Naive thymus-derived CD8-positive, alpha-beta T cell (primary cell): ENCODE measurements around the gene PISD. TPM values are rescaled to one million over a fixed set of nuclear protein-coding genes. Genes with fewer than 3 reads are reported as not detected.

ENCODE experiments used
- ATAC-seq, 2 donors: fragments of 150-1000 bp; cut with Tn5 transposase in 1 of 2; sonication (Bioruptor Pico), chemical (Tn5 transposase) in 1 of 2; 1 replicate in 1 of 2; 2 replicates in 1 of 2; pipeline ENCODE4 v1.10.0; 2021; ENCODE audit warnings: mild to moderate bottlenecking in 2 of 2, moderate library complexity in 2 of 2
- POLR2A ChIA-PET: fragments of 350-600 bp; sonication (Branson Sonifier 250); formaldehyde crosslinking; loops from one replicate; lab custom pipeline; 2021; ENCODE audit warnings: antibody characterized with exemption; lab: Charles Lee
- DNase-seq, 10 donors: peaks; one replicate each; pipeline versions ENCODE4 v3.0.0 to v3.0.0-alpha.2; 2020 to 2022
- H3K27ac Mint-ChIP-seq, 10 donors: one replicate each; pipeline ENCODE4 v1.8.0; 2020 to 2022; ENCODE audit warnings: mild to moderate bottlenecking in 10 of 10, mixed read lengths in 10 of 10, moderate library complexity in 4 of 10, inconsistent platforms in 1 of 10
- H3K27me3 Mint-ChIP-seq, 5 donors: one replicate each; pipeline ENCODE4 v1.8.0; 2021 to 2022; ENCODE audit warnings: mixed read lengths in 5 of 5
- H3K36me3 Mint-ChIP-seq, 3 donors: one replicate each; pipeline ENCODE4 v1.8.0; 2020 to 2022; ENCODE audit warnings: mixed read lengths in 3 of 3, mild to moderate bottlenecking in 2 of 3, inconsistent platforms in 1 of 3
- H3K4me1 Mint-ChIP-seq, 4 donors: one replicate each; pipeline ENCODE4 v1.8.0; 2021 to 2022; ENCODE audit warnings: mixed read lengths in 4 of 4
- H3K4me3 Mint-ChIP-seq, 10 donors: one replicate each; pipeline ENCODE4 v1.8.0; 2020 to 2022; ENCODE audit warnings: mild to moderate bottlenecking in 10 of 10, mixed read lengths in 10 of 10, moderate library complexity in 6 of 10, inconsistent platforms in 1 of 10
- H3K9me3 Mint-ChIP-seq, 9 donors: one replicate each; pipeline ENCODE4 v1.8.0; 2020 to 2022; ENCODE audit warnings: mixed read lengths in 9 of 9, mild to moderate bottlenecking in 3 of 9, inconsistent platforms in 1 of 9, moderate library complexity in 1 of 9
- polyA plus RNA-seq, 3 donors: library from polyadenylated mRNA; unstranded; fragments of 300-500 nt; fragmentation: Illumina TruSeq; gene quantifications; one replicate each; pipeline ENCODE4 v1.2.3, GENCODE V29; 2021
- total RNA-seq, 8 experiments: library from RNA in 2 of 8; stranded (reverse) in 2 of 8; gene quantifications; one replicate each; pipeline ENCODE4 v1.2.3 and lab custom pipeline; 2021 to 2026

Gene PISD
- total and polyA plus RNA-seq, 5 experiments from 2014 or later, result 12.7 to 36.6 (median 21.0) TPM

GRCh38 chr22:31613286-31613903 is 48.6 kb downstream of the PISD start:
- Mint-ChIP-seq H3K27ac (peak overlapping the region in 4 of 10 donors; percentile 37 to 94 (median 62)), H3K4me3 (no peak overlapping the region), H3K4me1 (peaks cover 15 to 21% (median 16%) of the 10 kb centered on the region in 4 donors), H3K36me3 (peaks cover 0 to 46% (median 2%) of the 10 kb centered on the region in 3 donors), H3K9me3 (no peaks in the 10 kb centered on the region), H3K27me3 (no peaks in the 10 kb centered on the region)
- ATAC-seq (no peak), DNase-seq (no peak)
- POLR2A ChIA-PET, result interaction anchor here (1.1 kb wide), 1 partner anchor 10 kb away, joined by 3 read pairs; no protein-coding TSS in a partner anchor

- Mint-ChIP-seq H3K4me3 (peak overlapping the region in 1 of 10 donors; percentile 58), H3K36me3 (peaks cover 0 to 50% (median 2%) of the 10 kb centered on the region in 3 donors), H3K27ac (peak overlapping the region in 3 of 10 donors; percentile 37 to 44 (median 39)), H3K4me1 (peaks cover 15 to 21% (median 16%) of the 10 kb centered on the region in 4 donors), H3K9me3 (no peaks in the 10 kb centered on the region), H3K27me3 (no peaks in the 10 kb centered on the region)
- POLR2A ChIA-PET, result interaction anchor here (0.6 kb wide), 1 partner anchor 272 kb away, joined by 5 read pairs; no protein-coding TSS in a partner anchor
- DNase-seq, result no peak
- no peak for ATAC-seq
These were observed 49.1 kb downstream of the PISD start for GRCh38 chr22:31612891-31613285.

GRCh38 chr22:31611061-31611760 is 50.8 kb downstream of the PISD start:
- peaks cover 0 to 57% (median 2%) of the 10 kb centered on the region in 3 donors for H3K36me3 Mint-ChIP-seq

GRCh38 chr22:31610611-31611010 is 51.4 kb downstream of the PISD start:
- peak overlapping the region in 1 of 10 donors; percentile 75 for H3K27ac Mint-ChIP-seq
- H3K4me3 Mint-ChIP-seq, result no peak overlapping the region

More at GRCh38 chr22:31611061-31611760, 50.8 kb downstream of the PISD start:
- Mint-ChIP-seq H3K27ac (peak overlapping the region in 2 of 10 donors; percentile 11 to 75), H3K4me1 (peaks cover 14 to 21% (median 16%) of the 10 kb centered on the region in 4 donors), H3K4me3 (no peak overlapping the region), H3K9me3 (no peaks in the 10 kb centered on the region), H3K27me3 (no peaks in the 10 kb centered on the region)
- peak in 1 of 10 donors; percentile 48 for DNase-seq
- POLR2A ChIA-PET, result interaction anchor here (0.9 kb wide), 1 partner anchor 19 kb away, joined by 4 read pairs; no protein-coding TSS in a partner anchor
- no peak for ATAC-seq

GRCh38 chr22:31609716-31610115 is 52.3 kb downstream of the PISD start:
- Mint-ChIP-seq H3K36me3 (peaks cover 0 to 61% (median 2%) of the 10 kb centered on the region in 3 donors), H3K4me3 (no peak overlapping the region), H3K9me3 (no peaks in the 10 kb centered on the region), H3K27me3 (no peaks in the 10 kb centered on the region), H3K4me1 (peaks cover 2 to 10% (median 7%) of the 10 kb centered on the region in 4 donors), H3K27ac (peak overlapping the region in 1 of 10 donors; percentile 43)
- no peak for ATAC-seq
- POLR2A ChIA-PET, result no interaction called here
- DNase-seq, result no peak

More at GRCh38 chr22:31610611-31611010, 51.4 kb downstream of the PISD start:
- no peak for ATAC-seq
- peaks cover 8 to 15% (median 11%) of the 10 kb centered on the region in 4 donors for H3K4me1 Mint-ChIP-seq
- H3K9me3 Mint-ChIP-seq, result no peaks in the 10 kb centered on the region
- peak in 1 of 10 donors; percentile 7 for DNase-seq
- peaks cover 0 to 59% (median 2%) of the 10 kb centered on the region in 3 donors for H3K36me3 Mint-ChIP-seq
- H3K27me3 Mint-ChIP-seq, result no peaks in the 10 kb centered on the region
- POLR2A ChIA-PET, result interaction anchor here (0.5 to 0.9 kb wide), 2 partner anchors 20 to 57 kb away, joined by 4 to 5 read pairs; no protein-coding TSS in a partner anchor

GRCh38 chr22:31607696-31608095 is 54.3 kb downstream of the PISD start:
- H3K4me3 Mint-ChIP-seq, result no peak overlapping the region
- no peak for DNase-seq
- no peaks in the 10 kb centered on the region for H3K9me3 Mint-ChIP-seq
- peak overlapping the region in 4 of 10 donors; percentile 29 to 77 (median 54) for H3K27ac Mint-ChIP-seq
- H3K27me3 Mint-ChIP-seq, result no peaks in the 10 kb centered on the region
- ATAC-seq, result no peak
- POLR2A ChIA-PET, result no interaction called here
- peaks cover 0 to 5% (median 0%) of the 10 kb centered on the region in 4 donors for H3K4me1 Mint-ChIP-seq
- peaks cover 0 to 68% (median 2%) of the 10 kb centered on the region in 3 donors for H3K36me3 Mint-ChIP-seq

GRCh38 chr22:31605851-31606585 is 56.0 kb downstream of the PISD start:
- no peak for ATAC-seq
- Mint-ChIP-seq H3K4me3 (no peak overlapping the region), H3K36me3 (peaks cover 0 to 75% (median 1%) of the 10 kb centered on the region in 3 donors), H3K27me3 (no peaks in the 10 kb centered on the region), H3K4me1 (peaks cover 0 to 5% (median 0%) of the 10 kb centered on the region in 4 donors), H3K27ac (peak overlapping the region in 4 of 10 donors; percentile 24 to 55 (median 42)), H3K9me3 (no peaks in the 10 kb centered on the region)
- POLR2A ChIA-PET, result interaction anchor here (0.7 kb wide), 1 partner anchor 98 kb away, joined by 4 read pairs; no protein-coding TSS in a partner anchor
- no peak for DNase-seq

- ATAC-seq, result no peak
- peaks cover 0 to 76% (median 0%) of the 10 kb centered on the region in 3 donors for H3K36me3 Mint-ChIP-seq
- POLR2A ChIA-PET, result interaction anchor here (1.2 kb wide), 1 partner anchor 19 kb away, joined by 3 read pairs; no protein-coding TSS in a partner anchor
These were observed 57.0 kb downstream of the PISD start for GRCh38 chr22:31604746-31605705.

GRCh38 chr22:31604137-31604705 is 57.8 kb downstream of the PISD start:
- ATAC-seq (no peak), DNase-seq (no peak)
- Mint-ChIP-seq H3K4me1 (peaks cover 0 to 5% (median 2%) of the 10 kb centered on the region in 4 donors), H3K27me3 (no peaks in the 10 kb centered on the region), H3K27ac (peak overlapping the region in 3 of 10 donors; percentile 22 to 71 (median 41)), H3K36me3 (peaks cover 0 to 72% (median 0%) of the 10 kb centered on the region in 3 donors), H3K9me3 (no peaks in the 10 kb centered on the region), H3K4me3 (no peak overlapping the region)
- POLR2A ChIA-PET, result interaction anchor here (0.6 to 1.2 kb wide), 2 partner anchors 20 to 60 kb away, joined by 3 to 6 read pairs; no protein-coding TSS in a partner anchor

More at GRCh38 chr22:31604746-31605705, 57.0 kb downstream of the PISD start:
- Mint-ChIP-seq H3K4me1 (peaks cover 0 to 5% (median 2%) of the 10 kb centered on the region in 4 donors), H3K27ac (peak overlapping the region in 6 of 10 donors; percentile 20 to 91 (median 38)), H3K9me3 (no peaks in the 10 kb centered on the region), H3K27me3 (no peaks in the 10 kb centered on the region), H3K4me3 (peak overlapping the region in 1 of 10 donors; percentile 69)
- no peak for DNase-seq

- POLR2A ChIA-PET, result no interaction called here
- no peak for DNase-seq
- no peak overlapping the region for H3K4me3 Mint-ChIP-seq
- no peaks in the 10 kb centered on the region for H3K9me3 Mint-ChIP-seq
- H3K36me3 Mint-ChIP-seq, result peaks cover 0 to 72% (median 0%) of the 10 kb centered on the region in 3 donors
- no peak for ATAC-seq
- no peaks in the 10 kb centered on the region for H3K27me3 Mint-ChIP-seq
- H3K4me1 Mint-ChIP-seq, result peaks cover 0 to 5% (median 2%) of the 10 kb centered on the region in 4 donors
- H3K27ac Mint-ChIP-seq, result peak overlapping the region in 3 of 10 donors; percentile 22 to 58 (median 27)
These were observed 58.4 kb downstream of the PISD start for GRCh38 chr22:31603574-31603973.
